ENCODE measurements around the gene TAS1R3. TPM values are rescaled to one million over a fixed set of nuclear protein-coding genes. Genes with fewer than 3 reads are reported as not detected.

TAS1R3 gene
- total RNA-seq, 1 donor from 2014 or later = 1.6 TPM

DNA sequence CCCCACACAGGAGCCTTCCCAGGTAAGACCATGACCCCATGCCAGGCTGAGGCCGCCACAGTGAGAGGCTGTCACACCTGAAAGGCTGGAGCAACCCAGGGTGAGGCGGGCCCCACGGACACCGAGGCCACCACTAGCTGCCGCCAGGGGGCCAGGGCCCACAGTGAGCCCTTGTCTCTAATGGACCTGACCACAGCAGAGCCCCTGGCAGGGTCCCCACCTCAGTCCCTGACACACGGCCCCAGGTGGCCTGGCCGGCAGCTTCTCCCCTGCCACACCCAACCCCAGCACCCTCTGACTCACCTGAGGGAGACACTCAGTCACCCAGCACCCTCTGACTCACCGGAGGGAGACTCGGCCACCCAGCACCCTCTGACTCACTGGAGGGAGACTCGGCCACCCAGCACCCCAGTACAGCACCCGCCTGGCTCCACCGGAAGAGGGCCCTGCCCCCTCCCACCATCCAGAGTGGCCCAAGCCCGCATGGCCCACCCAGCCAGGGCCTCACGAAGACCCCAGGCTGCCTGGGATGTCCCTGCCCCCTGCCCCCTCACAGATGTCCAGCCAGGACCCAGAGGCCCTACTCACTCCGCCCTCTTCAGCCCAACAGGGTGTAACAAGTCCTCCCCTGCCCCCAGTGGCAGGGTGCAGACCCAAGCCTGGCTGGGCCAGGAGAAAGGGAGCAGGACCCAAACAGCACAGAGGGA lies 13.7 kb downstream of the TAS1R3 start:
- no peaks in the 10 kb centered on the region for H3K9me3 ChIP-seq (ENCODE audit: control insufficient read depth in 3 of 3, low read length in 3 of 3)
- H3K36me3 ChIP-seq (ENCODE audit: control insufficient read depth in 3 of 3, insufficient read depth in 3 of 3, low read length in 3 of 3) = peaks cover 18 to 23% (median 20%) of the 10 kb centered on the region in 3 donors
- no peaks in the 10 kb centered on the region for H3K27me3 ChIP-seq (ENCODE audit: control insufficient read depth in 3 of 3, insufficient read depth in 3 of 3, low read length in 3 of 3)
- H3K9ac ChIP-seq (ENCODE audit: low read depth in 1 of 3, low read length in 3 of 3) = peak overlapping the region; percentile 77 to 96 (median 86)
- peak overlapping the region; percentile 48 to 72 (median 58) for H3K4me3 ChIP-seq (ENCODE audit: low read length in 3 of 3)
- peaks cover 55 to 77% (median 57%) of the 10 kb centered on the region in 3 donors for H3K4me1 ChIP-seq (ENCODE audit: control insufficient read depth in 3 of 3, insufficient read depth in 3 of 3, low read length in 3 of 3)
- peak overlapping the region; percentile 94 for H3K27ac ChIP-seq (ENCODE audit: low read depth, low read length)

DNA sequence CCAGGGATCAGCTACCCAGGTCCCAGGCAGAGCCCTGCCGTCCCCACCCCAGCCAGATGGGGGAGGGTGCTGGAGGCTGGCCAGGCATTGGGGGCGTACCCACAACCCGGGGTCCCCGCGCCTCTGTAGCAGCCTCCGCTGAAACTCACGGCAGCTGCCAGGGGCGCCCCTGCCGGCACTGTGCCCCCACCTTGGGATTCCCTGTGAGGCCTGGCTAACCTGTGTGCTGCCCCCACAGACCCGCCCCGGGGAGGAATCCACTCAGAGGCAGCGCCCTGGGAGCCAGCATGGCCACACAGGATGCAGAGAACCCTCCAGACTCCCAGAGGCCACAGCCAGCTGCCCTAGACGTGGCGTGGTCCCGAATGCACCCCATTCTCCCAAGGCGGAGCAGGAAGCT lies 14.3 kb downstream of the TAS1R3 start:
- Histone ChIP-seq H3K9me3 (ENCODE audit: control insufficient read depth in 3 of 3, low read length in 3 of 3) (no peaks in the 10 kb centered on the region), H3K27ac (ENCODE audit: low read depth, low read length) (peak overlapping the region; percentile 94), H3K4me3 (ENCODE audit: low read length in 3 of 3) (peak overlapping the region; percentile 48 to 89 (median 83)), H3K9ac (ENCODE audit: low read depth in 1 of 3, low read length in 3 of 3) (peak overlapping the region; percentile 65 to 96 (median 86)), H3K36me3 (ENCODE audit: control insufficient read depth in 3 of 3, insufficient read depth in 3 of 3, low read length in 3 of 3) (peaks cover 15 to 17% (median 16%) of the 10 kb centered on the region in 3 donors), H3K27me3 (ENCODE audit: control insufficient read depth in 3 of 3, insufficient read depth in 3 of 3, low read length in 3 of 3) (no peaks in the 10 kb centered on the region), H3K4me1 (ENCODE audit: control insufficient read depth in 3 of 3, insufficient read depth in 3 of 3, low read length in 3 of 3) (peaks cover 55 to 77% (median 57%) of the 10 kb centered on the region in 3 donors)

DNA sequence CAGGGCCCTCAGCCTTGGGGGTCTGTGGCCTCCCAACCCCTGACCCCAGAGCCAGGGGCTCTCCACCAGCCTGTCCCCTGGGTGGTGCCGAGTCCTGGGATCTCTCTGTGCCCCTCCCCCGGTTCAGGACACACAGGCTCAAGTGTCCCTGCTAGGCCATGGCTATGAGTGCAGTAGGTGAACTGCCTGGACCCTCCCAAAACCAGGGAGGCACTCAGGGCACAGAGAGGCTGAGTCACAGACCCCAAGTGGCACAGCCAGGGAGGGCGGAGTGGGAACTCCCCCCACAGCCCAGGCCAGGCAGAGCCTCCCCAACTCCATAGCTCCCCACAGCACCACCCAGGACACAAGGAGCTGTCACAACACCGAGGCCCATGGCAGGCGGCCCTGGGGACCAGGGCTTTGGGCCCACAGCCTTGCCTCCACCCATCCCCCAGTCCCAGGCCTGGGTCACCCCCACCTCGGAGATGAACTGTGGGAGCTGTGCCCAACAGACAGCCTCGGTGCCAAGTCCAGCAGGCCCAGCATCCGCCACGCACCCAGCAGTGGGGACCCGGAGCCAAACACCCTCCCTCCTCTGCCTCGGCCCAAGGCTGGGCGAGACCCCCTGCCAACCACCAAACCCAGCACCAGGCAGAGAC lies 14.9 kb downstream of the TAS1R3 start:
- Histone ChIP-seq H3K27me3 (ENCODE audit: control insufficient read depth in 3 of 3, insufficient read depth in 3 of 3, low read length in 3 of 3) (no peaks in the 10 kb centered on the region), H3K36me3 (ENCODE audit: control insufficient read depth in 3 of 3, insufficient read depth in 3 of 3, low read length in 3 of 3) (peaks cover 9 to 12% (median 11%) of the 10 kb centered on the region in 3 donors), H3K9ac (ENCODE audit: low read depth in 1 of 3, low read length in 3 of 3) (peak overlapping the region; percentile 86 to 96 (median 92)), H3K9me3 (ENCODE audit: control insufficient read depth in 3 of 3, low read length in 3 of 3) (no peaks in the 10 kb centered on the region), H3K4me1 (ENCODE audit: control insufficient read depth in 3 of 3, insufficient read depth in 3 of 3, low read length in 3 of 3) (peaks cover 55 to 75% (median 57%) of the 10 kb centered on the region in 3 donors), H3K4me3 (ENCODE audit: low read length in 3 of 3) (peak overlapping the region; percentile 48 to 89 (median 83)), H3K27ac (ENCODE audit: low read depth, low read length) (peak overlapping the region; percentile 94)

DNA sequence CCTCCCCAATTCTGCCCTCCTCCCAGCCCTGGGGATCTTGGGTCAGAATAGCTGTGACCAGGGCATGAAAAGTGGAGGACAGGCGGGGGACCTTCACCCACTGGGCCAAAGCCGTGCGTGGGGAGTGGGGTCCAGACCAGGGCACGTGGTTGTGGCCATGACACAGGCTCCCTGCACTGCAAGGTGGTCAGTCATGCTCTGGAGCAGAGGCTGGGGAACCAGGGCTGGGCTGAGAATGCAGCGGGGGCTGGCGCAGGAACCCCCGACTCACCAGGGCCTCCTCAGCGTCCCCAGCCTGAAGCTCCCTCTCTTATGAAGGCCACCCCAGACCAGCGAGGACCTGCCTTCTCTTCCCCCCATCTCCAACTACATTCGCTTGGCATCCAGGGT lies 15.4 kb downstream of the TAS1R3 start:
- Histone ChIP-seq H3K9ac (ENCODE audit: low read depth in 1 of 3, low read length in 3 of 3) (peak overlapping the region; percentile 86 to 96 (median 92)), H3K9me3 (ENCODE audit: control insufficient read depth in 3 of 3, low read length in 3 of 3) (no peaks in the 10 kb centered on the region), H3K4me3 (ENCODE audit: low read length in 3 of 3) (peak overlapping the region; percentile 48 to 89 (median 83)), H3K27ac (ENCODE audit: low read depth, low read length) (peak overlapping the region; percentile 94), H3K36me3 (ENCODE audit: control insufficient read depth in 3 of 3, insufficient read depth in 3 of 3, low read length in 3 of 3) (peaks cover 4 to 6% (median 5%) of the 10 kb centered on the region in 3 donors), H3K4me1 (ENCODE audit: control insufficient read depth in 3 of 3, insufficient read depth in 3 of 3, low read length in 3 of 3) (peaks cover 55 to 72% (median 59%) of the 10 kb centered on the region in 3 donors), H3K27me3 (ENCODE audit: control insufficient read depth in 3 of 3, insufficient read depth in 3 of 3, low read length in 3 of 3) (no peaks in the 10 kb centered on the region)

DNA sequence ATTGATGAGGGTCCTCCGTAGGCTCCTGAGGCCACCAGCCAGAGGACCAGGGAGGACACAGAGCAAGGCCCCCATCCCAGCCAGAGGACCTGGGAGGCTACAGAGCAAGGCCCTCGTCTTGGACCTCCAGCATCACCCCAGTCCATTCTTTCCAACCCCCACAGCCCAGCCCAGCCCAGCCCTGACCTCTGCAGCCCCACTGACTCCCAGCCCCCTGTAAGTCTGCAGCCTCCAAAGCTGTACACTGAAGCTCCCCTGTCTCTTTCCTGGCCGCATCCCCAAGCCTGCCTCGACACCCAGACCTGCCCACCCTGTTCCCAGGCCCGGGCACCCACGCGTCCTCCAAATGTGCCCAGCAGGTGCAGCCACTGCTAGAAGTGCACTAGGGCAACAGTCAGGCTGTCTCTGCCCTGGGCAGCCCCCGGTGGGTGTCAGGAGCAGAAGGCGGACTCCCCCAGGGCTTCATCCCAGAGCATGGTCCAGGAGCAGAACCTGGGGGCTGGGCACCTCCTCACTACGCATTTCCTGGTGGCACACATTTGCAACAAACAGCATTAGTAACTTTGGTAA lies 16.0 kb downstream of the TAS1R3 start:
- peak overlapping the region; percentile 94 for H3K27ac ChIP-seq (ENCODE audit: low read depth, low read length)
- H3K27me3 ChIP-seq (ENCODE audit: control insufficient read depth in 3 of 3, insufficient read depth in 3 of 3, low read length in 3 of 3) = no peaks in the 10 kb centered on the region
- H3K9me3 ChIP-seq (ENCODE audit: control insufficient read depth in 3 of 3, low read length in 3 of 3) = no peaks in the 10 kb centered on the region
- H3K36me3 ChIP-seq (ENCODE audit: control insufficient read depth in 3 of 3, insufficient read depth in 3 of 3, low read length in 3 of 3) = peaks cover 0 to 2% (median 0%) of the 10 kb centered on the region in 3 donors
- H3K4me3 ChIP-seq (ENCODE audit: low read length in 3 of 3) = peak overlapping the region; percentile 83 to 89 (median 85)
- H3K9ac ChIP-seq (ENCODE audit: low read depth in 1 of 3, low read length in 3 of 3) = peak overlapping the region; percentile 86 to 96 (median 92)
- peaks cover 61 to 72% (median 64%) of the 10 kb centered on the region in 3 donors for H3K4me1 ChIP-seq (ENCODE audit: control insufficient read depth in 3 of 3, insufficient read depth in 3 of 3, low read length in 3 of 3)

DNA sequence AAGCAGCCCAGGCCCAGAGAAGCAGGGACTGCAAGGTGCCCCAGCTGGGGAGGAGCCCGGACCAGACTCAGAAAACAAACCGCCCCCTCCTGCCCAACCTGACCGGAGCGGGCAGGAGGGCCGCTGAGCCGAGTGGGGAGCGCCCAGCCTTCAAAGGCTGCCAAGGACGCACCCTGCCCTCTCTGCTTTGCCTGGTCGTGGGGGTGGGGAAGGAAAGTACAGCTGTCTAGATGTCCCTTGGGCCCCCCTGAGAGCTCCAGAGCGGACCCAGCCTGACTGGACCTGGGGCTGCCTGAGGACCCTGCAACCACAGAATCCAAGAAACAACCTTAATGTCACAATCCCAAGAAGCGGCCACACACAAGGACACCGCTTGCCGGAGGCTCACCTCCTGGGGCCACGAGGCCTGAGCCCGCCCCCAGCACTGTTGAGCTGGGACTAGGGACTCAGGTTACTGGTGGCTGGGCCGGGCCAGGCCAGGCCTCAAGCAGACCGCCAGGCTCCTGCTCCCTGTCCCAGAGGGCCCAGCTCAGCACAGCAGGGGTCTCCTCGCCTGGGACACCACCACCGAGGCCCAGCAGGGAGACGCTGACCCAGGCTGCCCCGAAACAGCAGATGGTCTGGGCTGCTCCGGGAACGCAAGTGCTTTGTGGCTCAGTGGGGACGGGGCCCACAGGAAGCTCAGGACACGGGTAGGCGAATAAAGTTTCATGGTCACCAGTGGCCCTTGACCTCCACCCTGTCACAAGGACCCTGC lies 16.8 kb downstream of the TAS1R3 start:
- Histone ChIP-seq H3K27me3 (ENCODE audit: control insufficient read depth in 3 of 3, insufficient read depth in 3 of 3, low read length in 3 of 3) (peaks cover 0 to 4% (median 0%) of the 10 kb centered on the region in 3 donors), H3K4me1 (ENCODE audit: control insufficient read depth in 3 of 3, insufficient read depth in 3 of 3, low read length in 3 of 3) (peaks cover 65 to 72% (median 67%) of the 10 kb centered on the region in 3 donors), H3K36me3 (ENCODE audit: control insufficient read depth in 3 of 3, insufficient read depth in 3 of 3, low read length in 3 of 3) (peaks cover 0 to 1% (median 0%) of the 10 kb centered on the region in 3 donors), H3K27ac (ENCODE audit: low read depth, low read length) (peak overlapping the region; percentile 94), H3K9ac (ENCODE audit: low read depth in 1 of 3, low read length in 3 of 3) (peak overlapping the region; percentile 86 to 96 (median 92)), H3K9me3 (ENCODE audit: control insufficient read depth in 3 of 3, low read length in 3 of 3) (no peaks in the 10 kb centered on the region), H3K4me3 (ENCODE audit: low read length in 3 of 3) (peak overlapping the region; percentile 83 to 89 (median 85))

DNA sequence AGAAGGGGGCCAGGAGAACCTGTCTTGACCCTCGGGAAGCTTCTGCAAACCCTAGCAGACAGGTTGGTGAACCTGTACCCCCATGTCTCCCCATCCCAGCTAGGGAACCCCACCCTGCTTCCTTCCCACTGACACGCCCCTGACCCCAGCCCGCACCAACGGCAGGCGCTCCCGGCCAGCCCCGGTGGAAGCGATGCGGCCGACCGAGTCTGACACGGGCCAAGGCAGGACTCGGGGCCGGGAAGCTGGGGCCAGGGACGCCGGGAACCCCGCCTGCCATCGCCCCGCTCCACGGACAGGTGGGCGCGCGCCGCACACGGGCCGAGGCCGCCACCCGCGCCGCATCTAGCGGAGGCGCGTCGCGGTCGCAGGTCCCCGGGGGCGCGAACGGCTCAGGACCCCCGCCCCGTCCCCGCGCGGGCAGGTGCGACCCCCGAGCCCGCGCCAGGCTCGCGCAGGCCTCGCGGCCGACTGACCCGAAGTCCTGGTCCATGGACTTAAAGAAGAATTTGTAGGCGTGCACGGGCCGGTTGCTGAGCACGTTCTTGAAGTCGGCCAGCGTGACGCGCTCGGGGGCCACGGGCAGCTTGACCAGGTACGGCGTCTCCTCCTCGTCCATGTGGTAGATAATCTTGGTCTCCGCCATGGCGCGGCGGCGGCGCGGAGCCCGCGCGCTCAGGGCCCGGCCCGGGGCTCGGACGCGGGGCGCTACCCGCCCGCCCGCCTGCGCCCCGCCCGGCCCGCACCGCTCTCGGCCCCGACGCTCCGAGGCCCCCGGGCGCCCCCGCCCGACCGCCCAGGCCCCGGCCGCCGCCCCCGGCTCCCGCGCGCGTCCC lies 17.6 kb downstream of the TAS1R3 start:
- no peaks in the 10 kb centered on the region for H3K9me3 ChIP-seq (ENCODE audit: control insufficient read depth in 3 of 3, low read length in 3 of 3)
- H3K4me3 ChIP-seq (ENCODE audit: low read length in 3 of 3) = peak overlapping the region; percentile 83 to 89 (median 85)
- peaks cover 64 to 69% (median 66%) of the 10 kb centered on the region in 3 donors for H3K4me1 ChIP-seq (ENCODE audit: control insufficient read depth in 3 of 3, insufficient read depth in 3 of 3, low read length in 3 of 3)
- H3K36me3 ChIP-seq (ENCODE audit: control insufficient read depth in 3 of 3, insufficient read depth in 3 of 3, low read length in 3 of 3) = no peaks in the 10 kb centered on the region
- peaks cover 0 to 10% (median 7%) of the 10 kb centered on the region in 3 donors for H3K27me3 ChIP-seq (ENCODE audit: control insufficient read depth in 3 of 3, insufficient read depth in 3 of 3, low read length in 3 of 3)
- peak overlapping the region; percentile 94 for H3K27ac ChIP-seq (ENCODE audit: low read depth, low read length)
- peak overlapping the region; percentile 86 to 96 (median 92) for H3K9ac ChIP-seq (ENCODE audit: low read depth in 1 of 3, low read length in 3 of 3)

DNA sequence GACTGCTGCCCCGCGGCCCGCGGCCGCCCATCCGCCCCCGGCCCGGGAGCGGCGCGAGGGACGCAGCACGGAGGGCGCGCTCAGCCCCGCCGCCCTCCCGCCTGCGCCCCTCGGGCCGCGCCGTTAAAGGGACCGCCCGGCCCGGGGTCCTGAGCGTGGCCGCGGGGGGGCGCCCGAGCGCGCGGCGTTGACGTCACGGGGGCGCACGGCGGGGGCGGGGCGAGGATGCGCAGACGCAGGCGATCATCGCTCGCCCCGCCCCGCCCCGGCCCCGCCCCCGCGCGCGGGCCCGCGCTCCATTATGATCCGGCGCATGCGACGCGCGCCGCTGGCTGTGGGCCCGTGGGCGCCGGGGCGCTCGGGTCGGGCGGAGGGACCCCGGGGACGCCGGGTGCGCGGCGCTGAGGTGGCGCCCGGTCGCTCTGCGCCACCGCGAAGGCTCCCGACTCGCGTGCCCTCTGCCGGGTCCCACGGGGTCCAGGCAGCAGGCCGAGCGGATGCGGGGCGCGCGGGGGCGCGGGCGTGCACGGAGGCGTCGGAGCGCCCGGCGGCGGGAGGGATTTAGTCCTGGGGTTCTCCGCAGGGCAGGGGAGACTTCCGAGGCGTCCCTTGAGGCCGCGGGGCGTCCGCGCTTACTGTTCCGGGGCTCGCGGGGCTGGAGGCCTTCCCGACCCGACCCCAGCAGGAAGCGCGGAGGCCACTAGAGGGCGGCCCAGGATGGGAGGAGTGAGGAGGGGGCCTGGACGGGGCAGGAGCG lies 18.4 kb downstream of the TAS1R3 start, which contains the start of gene DVL1:
Gene DVL1 (minus strand): TSS at position 163 of the 757 bp plus-strand sequence. CDS start 353 bp downstream, outside the sequence.
- H3K27me3 ChIP-seq (ENCODE audit: control insufficient read depth in 3 of 3, insufficient read depth in 3 of 3, low read length in 3 of 3) = peaks cover 0 to 18% (median 13%) of the 10 kb centered on the region in 3 donors
- peaks cover 59 to 61% (median 61%) of the 10 kb centered on the region in 3 donors for H3K4me1 ChIP-seq (ENCODE audit: control insufficient read depth in 3 of 3, insufficient read depth in 3 of 3, low read length in 3 of 3)
- H3K9ac ChIP-seq (ENCODE audit: low read depth in 1 of 3, low read length in 3 of 3) = peak within 1 kb of the TSS; percentile 86 to 96 (median 92)
- peak within 1 kb of the TSS; percentile 83 to 89 (median 85) for H3K4me3 ChIP-seq (ENCODE audit: low read length in 3 of 3)
- H3K36me3 ChIP-seq (ENCODE audit: control insufficient read depth in 3 of 3, insufficient read depth in 3 of 3, low read length in 3 of 3) = peaks cover 0 to 2% (median 0%) of the 10 kb centered on the region in 3 donors
- no peaks in the 10 kb centered on the region for H3K9me3 ChIP-seq (ENCODE audit: control insufficient read depth in 3 of 3, low read length in 3 of 3)
- peak within 1 kb of the TSS; percentile 94 for H3K27ac ChIP-seq (ENCODE audit: low read depth, low read length)
